HL-60 (cell line): ENCODE data around the gene FIGNL2.

Experiments used
- CTCF ChIP-seq: IDR thresholded peaks from one replicate; pipeline ENCODE4 v1.5.1; 2011; ENCODE audit warnings: low read length, control low read depth, inconsistent platforms; ENCODE audit not compliant: insufficient read depth
- GABPA ChIP-seq: IDR thresholded peaks from 2 replicates; pipeline ENCODE4 v1.6.1; 2012; ENCODE audit warnings: low read depth
- POLR2AphosphoS5 ChIP-seq: IDR thresholded peaks from 2 replicates; pipeline ENCODE4 v1.6.1; 2012; ENCODE audit warnings: low read depth
- REST ChIP-seq: IDR thresholded peaks from 2 replicates; pipeline ENCODE4 v1.6.1; 2012; ENCODE audit warnings: low read depth; ENCODE audit not compliant: insufficient replicate concordance

GRCh38 chr12:51826881-51827280, 21.6 kb downstream of the FIGNL2 start:
- TF ChIP-seq CTCF, result no peak
- no peak for TF ChIP-seq POLR2AphosphoS5
- TF ChIP-seq REST, result no peak
- TF ChIP-seq GABPA, result no peak
